Breast epithelium (tissue), 4 donors: ENCODE measurements around the gene HOXC13. TPM values are rescaled to one million over a fixed set of nuclear protein-coding genes. Genes with fewer than 3 reads are reported as not detected.
A peak's percentile ranks its signal among the peaks of the same experiment; 100 is the strongest.

Source experiments
- DNase-seq, 2 donors: peaks; one replicate each; pipeline ENCODE4 v3.0.0-alpha.2; 2019; ENCODE audit warnings: low spot score in 2 of 2
- H3K27ac ChIP-seq, 2 donors: fragments of 200-600 bp; sonication (generic) in 1 of 2; one replicate each; pipeline ENCODE4 v1.5.1; 2016 to 2019; ENCODE audit warnings: mild to moderate bottlenecking in 1 of 2
- H3K27me3 ChIP-seq, 2 donors: fragments of 200-600 bp; sonication (generic) in 1 of 2; one replicate each; pipeline versions ENCODE4 v1.5.1 to v1.6.0; 2017 to 2019; ENCODE audit warnings: control low read depth in 1 of 2, mild to moderate bottlenecking in 1 of 2
- H3K36me3 ChIP-seq: fragments of 200-600 bp; one replicate; pipeline ENCODE4 v1.5.1; 2019
- H3K4me1 ChIP-seq, 2 donors: fragments of 200-600 bp; sonication (generic); one replicate each; pipeline ENCODE4 v1.5.1; 2016 to 2019; ENCODE audit warnings: control low read depth in 1 of 2
- H3K4me3 ChIP-seq, 3 donors: fragments of 200-600 bp; sonication (generic); 1 replicate in 2 of 3; 2 replicates in 1 of 3; pipeline ENCODE4 v1.5.1; 2016 to 2019; ENCODE audit warnings: mild to moderate bottlenecking in 3 of 3, moderate library complexity in 2 of 3
- H3K9me3 ChIP-seq, 2 donors: fragments of 200-600 bp; sonication (generic) in 1 of 2; one replicate each; pipeline ENCODE4 v1.5.1; 2016 to 2019; ENCODE audit warnings: control low read depth in 1 of 2
- CTCF ChIP-seq, 3 donors: fragments of 450-650 bp; IDR thresholded peaks; one replicate each; pipeline ENCODE4 v1.5.1; 2016 to 2017; ENCODE audit warnings: antibody characterized with exemption in 3 of 3, mild to moderate bottlenecking in 3 of 3, moderate library complexity in 3 of 3
- POLR2A ChIP-seq: fragments of 450-650 bp; IDR thresholded peaks from one replicate; pipeline ENCODE4 v1.6.1; 2016; ENCODE audit warnings: antibody characterized with exemption, mild to moderate bottlenecking, moderate library complexity
- POLR2AphosphoS5 ChIP-seq, 3 donors: sonication (generic); formaldehyde crosslinking; IDR thresholded peaks; one replicate each; pipeline ENCODE4 v1.6.1; 2017; ENCODE audit warnings: antibody characterized with exemption in 3 of 3
- intact Hi-C: fragments of 100-400 bp; cut with DNase I; formaldehyde crosslinking; loops from one replicate; pipeline ENCODE4 v1.15.1; 2023; ENCODE audit warnings: low total_unique reads
- total RNA-seq, 3 donors: library from RNA; depleted of rRNA; stranded (reverse); fragments of >200 nt; gene quantifications; one replicate each; pipeline ENCODE4 v1.1.0, GENCODE V29; 2016

Gene HOXC13
- total RNA-seq, 3 donors from 2014 or later: 0.98 to 1.0 TPM; not detected in 1

GRCh38 chr12:53955036-53955775, 16.6 kb downstream of the HOXC13 start:
- Histone ChIP-seq H3K9me3 (no peaks in the 10 kb centered on the region), H3K4me1 (no peaks in the 10 kb centered on the region), H3K36me3 (no peaks in the 10 kb centered on the region), H3K27me3 (peaks cover 26 to 99% of the 10 kb centered on the region in 2 donors), H3K27ac (no peak overlapping the region), H3K4me3 (peak overlapping the region in 2 of 3 donors; percentile 13 to 42)
- intact Hi-C loops: no loop called here
- no peak for DNase-seq
- no peak for TF ChIP-seq POLR2A
- TF ChIP-seq CTCF (IDR thresholded peaks at IDR 0.05): no peak
- TF ChIP-seq POLR2AphosphoS5 (IDR thresholded peaks at IDR 0.05): no peak

- peaks cover 26 to 99% of the 10 kb centered on the region in 2 donors for H3K27me3 ChIP-seq
- no peaks in the 10 kb centered on the region for H3K9me3 ChIP-seq
- no peak for DNase-seq
These were observed 17.2 kb downstream of the HOXC13 start for GRCh38 chr12:53955776-53956250.

GRCh38 chr12:53956251-53956887, 17.7 kb downstream of the HOXC13 start:
- Histone ChIP-seq H3K4me3 (no peak overlapping the region), H3K27me3 (peaks cover 31 to 99% of the 10 kb centered on the region in 2 donors), H3K36me3 (no peaks in the 10 kb centered on the region), H3K4me1 (no peaks in the 10 kb centered on the region), H3K27ac (no peak overlapping the region), H3K9me3 (no peaks in the 10 kb centered on the region)
- DNase-seq: no peak
- intact Hi-C loops: no loop called here
- TF ChIP-seq CTCF (IDR thresholded peaks at IDR 0.05): no peak
- TF ChIP-seq POLR2AphosphoS5 (IDR thresholded peaks at IDR 0.05): no peak
- TF ChIP-seq POLR2A: no peak

More at GRCh38 chr12:53955776-53956250, 17.2 kb downstream of the HOXC13 start:
- Histone ChIP-seq H3K36me3 (no peaks in the 10 kb centered on the region), H3K4me1 (no peaks in the 10 kb centered on the region), H3K4me3 (no peak overlapping the region), H3K27ac (no peak overlapping the region)
- intact Hi-C loops: no loop called here
- TF ChIP-seq POLR2AphosphoS5 (IDR thresholded peaks at IDR 0.05) (no peak), POLR2A (no peak)

- no peak for DNase-seq
- Histone ChIP-seq H3K27me3 (peaks cover 31 to 99% of the 10 kb centered on the region in 2 donors), H3K4me1 (no peaks in the 10 kb centered on the region), H3K27ac (no peak overlapping the region), H3K9me3 (no peaks in the 10 kb centered on the region), H3K36me3 (no peaks in the 10 kb centered on the region), H3K4me3 (no peak overlapping the region)
- intact Hi-C loops: no loop called here
- TF ChIP-seq POLR2A: no peak
These were observed 18.4 kb downstream of the HOXC13 start for GRCh38 chr12:53956914-53957536.

- DNase-seq: no peak
- intact Hi-C loops: no loop called here
- peaks cover 31 to 99% of the 10 kb centered on the region in 2 donors for H3K27me3 ChIP-seq
- TF ChIP-seq POLR2AphosphoS5 (IDR thresholded peaks at IDR 0.05): no peak
- TF ChIP-seq CTCF (IDR thresholded peaks at IDR 0.05): no peak
- H3K4me3 ChIP-seq: no peak overlapping the region
- no peaks in the 10 kb centered on the region for H3K4me1 ChIP-seq
- no peaks in the 10 kb centered on the region for H3K36me3 ChIP-seq
- no peak overlapping the region for H3K27ac ChIP-seq
- H3K9me3 ChIP-seq: no peaks in the 10 kb centered on the region
These were observed 19.5 kb downstream of the HOXC13 start for GRCh38 chr12:53958128-53958527.

- Histone ChIP-seq H3K9me3 (no peaks in the 10 kb centered on the region), H3K27me3 (peaks cover 26 to 99% of the 10 kb centered on the region in 2 donors), H3K4me1 (no peaks in the 10 kb centered on the region), H3K4me3 (no peak overlapping the region), H3K27ac (no peak overlapping the region), H3K36me3 (no peaks in the 10 kb centered on the region)
- TF ChIP-seq POLR2A (no peak), POLR2AphosphoS5 (IDR thresholded peaks at IDR 0.05) (no peak), CTCF (IDR thresholded peaks at IDR 0.05) (no peak)
- intact Hi-C loops: no loop called here
- DNase-seq: no peak
These were observed 20.7 kb downstream of the HOXC13 start for GRCh38 chr12:53959314-53959713.
